HCT116 (cell line): ENCODE measurements around the gene SPATA20. TPM values are rescaled to one million over a fixed set of nuclear protein-coding genes. Genes with fewer than 3 reads are reported as not detected.

Source experiments
- ATAC-seq: fragments of 200-7000 bp; cut with Tn5 transposase; 2 replicates; pipeline ENCODE4 v1.9.1; 2020; ENCODE audit warnings: mild to moderate bottlenecking, moderate library complexity
- BruUV-seq: library from RNA; stranded (reverse); fragments of 400-500 nt; replicated peaks from 2 replicates; lab custom pipeline; 2021; lab: Mats Ljungman, UMichigan
- CTCF ChIA-PET: fragments of 300-600 bp; sonication (Branson Sonifier 250); formaldehyde crosslinking; loops from one replicate; lab custom pipeline; 2021; ENCODE audit warnings: antibody characterized with exemption; lab: Charles Lee
- POLR2A ChIA-PET: fragments of 300-600, 350-600 bp; sonication (Branson Sonifier 250); formaldehyde crosslinking; loops from one replicate; lab custom pipeline; 2021; ENCODE audit warnings: antibody characterized with exemption; lab: Charles Lee
- RAD21 ChIA-PET, 2 experiments: fragments of 300-600 bp; sonication (Branson Sonifier 250); formaldehyde crosslinking; loops; one replicate each; lab custom pipeline; 2023; ENCODE audit warnings: low total read pairs in 2 of 2; ENCODE audit not compliant: uncharacterized antibody in 2 of 2, unreplicated experiment in 2 of 2, low non-redundant PET in 1 of 2; lab: Charles Lee
- DNase-seq: peaks from one replicate; pipeline ENCODE4 v3.0.0-alpha.2; 2010; ENCODE audit warnings: low read depth, low spot score
- H2AFZ ChIP-seq: fragments of 200-600 bp; shearing (Covaris generic), sonication (generic); 2 replicates; pipeline ENCODE4 v1.6.1; 2017; ENCODE audit warnings: low read depth, mixed run types, mixed read lengths, antibody characterized with exemption, low read length; ENCODE audit not compliant: poor library complexity, severe bottlenecking
- H3K27ac ChIP-seq: 2 replicates; pipeline ENCODE4 v1.5.1; 2012; ENCODE audit warnings: low read depth, low read length
- H3K27me3 ChIP-seq: fragments of 200-600 bp; sonication (generic); 2 replicates; pipeline ENCODE4 v1.6.1; 2016; ENCODE audit warnings: mixed run types, low read length, mixed read lengths; ENCODE audit not compliant: insufficient read depth
- H3K36me3 ChIP-seq, 2 experiments: fragments of 200-500 bp in 1 of 2; fragments of 200-600 bp in 1 of 2; sonication (Bioruptor generic) in 1 of 2; sonication (generic) in 1 of 2; 2 replicates each; pipeline versions ENCODE4 v1.5.1 to v1.6.1; 2014 to 2016; ENCODE audit warnings: low read length in 2 of 2, inconsistent platforms in 1 of 2, mixed read lengths in 1 of 2, mixed run types in 1 of 2; ENCODE audit not compliant: insufficient read depth in 2 of 2, control insufficient read depth in 1 of 2
- H3K4me1 ChIP-seq, 2 experiments: fragments of 200-600 bp in 1 of 2; sonication (generic) in 1 of 2; 2 replicates each; pipeline versions ENCODE4 v1.5.1 to v1.6.1; 2012 to 2017; ENCODE audit warnings: low read length in 2 of 2, inconsistent platforms in 1 of 2, mild to moderate bottlenecking in 1 of 2, mixed read lengths in 1 of 2, mixed run types in 1 of 2, moderate library complexity in 1 of 2; ENCODE audit not compliant: insufficient read depth in 2 of 2, control insufficient read depth in 1 of 2
- H3K4me2 ChIP-seq: fragments of 200-600 bp; sonication (generic); 2 replicates; pipeline ENCODE4 v1.6.1; 2017; ENCODE audit warnings: mixed run types, low read length, mixed read lengths
- H3K4me3 ChIP-seq, 2 experiments: fragments of 200-600 bp in 1 of 2; sonication (generic) in 1 of 2; replicated peaks in 1 of 2; 2 replicates each; pipeline ENCODE4 v1.5.1; 2011 to 2016; ENCODE audit warnings: low read length in 2 of 2, control low read depth in 1 of 2, low read depth in 1 of 2, mild to moderate bottlenecking in 1 of 2, mixed read lengths in 1 of 2, mixed run types in 1 of 2
- H3K79me2 ChIP-seq: fragments of 200-600 bp; sonication (generic); 2 replicates; pipeline ENCODE4 v1.6.1; 2017; ENCODE audit warnings: mild to moderate bottlenecking, mixed run types, low read length, moderate library complexity, mixed read lengths; ENCODE audit not compliant: insufficient read depth
- H3K9ac ChIP-seq: fragments of 200-600 bp; sonication (generic); 2 replicates; pipeline ENCODE4 v1.6.1; 2016; ENCODE audit warnings: low read length, mixed read lengths
- H3K9me2 ChIP-seq: fragments of 200-600 bp; sonication (generic), shearing (Covaris generic); 2 replicates; pipeline ENCODE4 v1.6.1; 2017; ENCODE audit warnings: mixed run types, mild to moderate bottlenecking, moderate library complexity; ENCODE audit not compliant: insufficient read depth
- H3K9me3 ChIP-seq, 2 experiments: fragments of 200-500 bp in 1 of 2; fragments of 200-600 bp in 1 of 2; sonication (Bioruptor generic) in 1 of 2; sonication (generic) in 1 of 2; 2 replicates each; pipeline ENCODE4 v1.6.1; 2014 to 2017; ENCODE audit warnings: low read length in 2 of 2, mixed read lengths in 2 of 2, inconsistent platforms in 1 of 2, low read depth in 1 of 2, mild to moderate bottlenecking in 1 of 2, mixed run types in 1 of 2, moderate library complexity in 1 of 2; ENCODE audit not compliant: control insufficient read depth in 1 of 2, insufficient read depth in 1 of 2
- H4K20me1 ChIP-seq: fragments of 200-600 bp; sonication (generic), shearing (Covaris generic); 2 replicates; pipeline ENCODE4 v1.6.1; 2017; ENCODE audit warnings: mixed run types, mild to moderate bottlenecking, moderate library complexity; ENCODE audit not compliant: insufficient read depth
- EGR1 ChIP-seq: IDR thresholded peaks from 2 replicates; pipeline ENCODE4 v1.6.1; 2012; ENCODE audit warnings: low read depth
- EZH2 ChIP-seq: fragments of 200-600 bp; sonication (generic); IDR thresholded peaks from 2 replicates; pipeline ENCODE4 v1.6.1; 2017; ENCODE audit warnings: antibody characterized with exemption, mixed run types
- POLR2A ChIP-seq: IDR thresholded peaks from 2 replicates; pipeline ENCODE4 v1.7.0; 2011; ENCODE audit warnings: borderline replicate concordance; ENCODE audit not compliant: insufficient read depth, insufficient read length; ENCODE audit errors: extremely low read depth
- POLR2AphosphoS5 ChIP-seq: IDR thresholded peaks from 2 replicates; pipeline ENCODE4 v1.6.1; 2011; ENCODE audit warnings: mild to moderate bottlenecking, low read depth, low read length, moderate library complexity
- RAD21 ChIP-seq: IDR thresholded peaks from 2 replicates; pipeline ENCODE4 v1.6.1; 2012; ENCODE audit warnings: low read depth, mild to moderate bottlenecking
- YY1 ChIP-seq: IDR thresholded peaks from 2 replicates; pipeline ENCODE4 v1.6.1; 2011; ENCODE audit warnings: low read length, low read depth, moderate library complexity, mild to moderate bottlenecking; ENCODE audit not compliant: insufficient replicate concordance; ENCODE audit errors: extremely low read depth
- ZFX ChIP-seq: fragments of 450-650 bp; IDR thresholded peaks from 2 replicates; pipeline ENCODE4 v1.6.1; 2017
- intact Hi-C: fragments of 100-400 bp; cut with micrococcal nuclease; formaldehyde crosslinking; loops from 2 replicates; pipeline ENCODE4 v1.10.0; 2022
- total RNA-seq: library from RNA; stranded (reverse); gene quantifications from one replicate; pipeline ENCODE4 v1.2.1, GENCODE V29; 2021; ENCODE audit not compliant: unreplicated experiment
- TF ChIP-seq, protein P1 (sequence below): IDR thresholded peaks from 2 replicates; pipeline ENCODE4 v1.6.1; 2011; ENCODE audit warnings: mild to moderate bottlenecking, low read length, moderate library complexity; ENCODE audit not compliant: insufficient replicate concordance; ENCODE audit errors: extremely low read depth
- TF ChIP-seq, protein P2 (sequence below): IDR thresholded peaks from 2 replicates; pipeline ENCODE4 v1.6.1; 2012
- TF ChIP-seq, protein P3 (sequence below): IDR thresholded peaks from 2 replicates; pipeline ENCODE4 v1.6.1; 2012; ENCODE audit warnings: low read depth
- TF ChIP-seq, protein P4 (sequence below), 3 experiments: fragments of 200-600 bp in 1 of 3; sonication (generic) in 1 of 3; IDR thresholded peaks in 2 of 3; conservative IDR thresholded peaks in 1 of 3; 2 replicates each; pipeline ENCODE4 v1.5.1; 2012 to 2017; ENCODE audit warnings: low read depth in 2 of 3, low read length in 2 of 3, antibody characterized with exemption in 1 of 3, borderline replicate concordance in 1 of 3, control low read depth in 1 of 3, mild to moderate bottlenecking in 1 of 3, mixed read lengths in 1 of 3, mixed run types in 1 of 3, moderate library complexity in 1 of 3; ENCODE audit not compliant: insufficient read depth in 1 of 3

Gene SPATA20
- total RNA-seq, 1 experiment from 2014 or later, result 57.5 TPM

DNA sequence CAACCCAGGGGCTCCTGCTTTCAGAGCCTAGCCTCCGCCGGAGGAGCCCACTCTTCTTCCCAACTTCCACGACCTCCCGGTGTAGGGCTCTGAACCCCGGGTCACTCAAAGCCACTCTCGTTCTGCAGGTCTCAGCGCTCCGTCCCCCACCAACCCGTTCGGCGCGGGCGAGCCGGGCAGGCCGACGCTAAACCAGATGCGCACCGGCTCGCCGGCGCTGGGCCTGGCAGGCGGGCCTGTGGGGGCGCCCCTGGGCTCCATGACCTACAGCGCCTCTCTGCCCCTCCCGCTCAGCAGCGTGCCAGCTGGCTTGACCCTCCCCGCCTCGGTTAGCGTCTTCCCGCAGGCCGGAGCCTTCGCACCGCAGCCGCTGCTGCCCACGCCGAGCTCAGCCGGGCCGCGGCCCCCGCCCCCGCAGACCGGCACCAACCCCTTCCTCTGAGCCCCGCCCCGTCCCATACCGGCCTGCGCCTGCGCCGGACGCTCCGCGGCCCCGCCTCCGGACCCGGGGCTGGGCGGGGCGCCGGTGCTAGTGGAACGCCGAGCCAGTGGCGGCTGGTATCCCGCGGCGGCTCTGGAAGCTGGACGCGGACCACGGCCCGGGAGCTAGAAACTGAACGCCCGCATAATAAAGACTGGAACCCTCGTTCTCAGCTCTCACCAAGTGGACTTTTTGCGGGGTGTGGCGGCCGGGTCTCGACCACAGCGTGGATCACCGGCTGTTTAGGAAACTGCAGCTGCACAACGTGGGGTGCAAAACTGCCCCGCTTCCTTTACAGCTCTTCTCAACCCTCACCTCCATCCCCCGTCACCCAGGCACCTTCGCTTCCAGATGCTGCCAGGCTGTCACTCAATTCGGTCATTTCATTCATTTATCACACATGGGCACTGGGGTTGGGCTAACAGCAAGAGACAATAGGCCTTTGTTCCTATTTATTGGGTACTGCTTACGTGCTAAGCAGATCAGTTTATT is 5.0 kb upstream of the SPATA20 start:
- intact Hi-C loops, result loop anchor here (1.0 to 10.0 kb wide), 2 partner anchors 60 to 613 kb away; partner anchors contain the start of gene NME1

More for the DNA sequence above, 5.0 kb upstream of the SPATA20 start:
- no peaks in the 10 kb centered on the region for H3K9me3 ChIP-seq
- no peaks in the 10 kb centered on the region for H3K36me3 ChIP-seq
- peak overlapping the region; percentile 71 for H3K27ac ChIP-seq
- ATAC-seq (peak; percentile 74), DNase-seq (no peak)
- peak overlapping the region; percentile 68 for H3K4me3 ChIP-seq
- no peaks in the 10 kb centered on the region for H3K27me3 ChIP-seq
- ChIA-PET CTCF (interaction anchor here (0.8 to 2.1 kb wide), 13 partner anchors 9 to 342 kb away, joined by 3 to 11 read pairs (median 5); partner anchors contain the start of genes CACNA1G and EPN3), POLR2A (interaction anchor here (0.7 to 2.1 kb wide), 9 partner anchors 9 to 324 kb away, joined by 3 to 12 read pairs (median 4); partner anchors contain the start of genes LUC7L3, RSAD1 and TOB1), RAD21 (interaction anchor here in 1 of 2 experiments (1.0 kb wide), 1 partner anchor 58 kb away, joined by 3 read pairs; no protein-coding TSS in a partner anchor)
- no peaks in the 10 kb centered on the region for H4K20me1 ChIP-seq
- peak overlapping the region; percentile 80 for H3K9ac ChIP-seq
- peaks cover 40 to 66% of the 10 kb centered on the region in 2 experiments for H3K4me1 ChIP-seq
- no peaks in the 10 kb centered on the region for H3K79me2 ChIP-seq
- BruUV-seq, result TSS peak; percentile 73
- peak overlapping the region; percentile 92 for H3K4me2 ChIP-seq
- H3K9me2 ChIP-seq, result no peaks in the 10 kb centered on the region
- peak overlapping the region; percentile 26 for H2AFZ ChIP-seq
- TF ChIP-seq RAD21 (no peak), YY1 (peak; percentile 38), EGR1 (no peak), POLR2AphosphoS5 (peak; percentile 91), EZH2 (no peak), ZFX (peak; percentile 89), POLR2A (peak; percentile 94)
- TF ChIP-seq, protein P1, sequence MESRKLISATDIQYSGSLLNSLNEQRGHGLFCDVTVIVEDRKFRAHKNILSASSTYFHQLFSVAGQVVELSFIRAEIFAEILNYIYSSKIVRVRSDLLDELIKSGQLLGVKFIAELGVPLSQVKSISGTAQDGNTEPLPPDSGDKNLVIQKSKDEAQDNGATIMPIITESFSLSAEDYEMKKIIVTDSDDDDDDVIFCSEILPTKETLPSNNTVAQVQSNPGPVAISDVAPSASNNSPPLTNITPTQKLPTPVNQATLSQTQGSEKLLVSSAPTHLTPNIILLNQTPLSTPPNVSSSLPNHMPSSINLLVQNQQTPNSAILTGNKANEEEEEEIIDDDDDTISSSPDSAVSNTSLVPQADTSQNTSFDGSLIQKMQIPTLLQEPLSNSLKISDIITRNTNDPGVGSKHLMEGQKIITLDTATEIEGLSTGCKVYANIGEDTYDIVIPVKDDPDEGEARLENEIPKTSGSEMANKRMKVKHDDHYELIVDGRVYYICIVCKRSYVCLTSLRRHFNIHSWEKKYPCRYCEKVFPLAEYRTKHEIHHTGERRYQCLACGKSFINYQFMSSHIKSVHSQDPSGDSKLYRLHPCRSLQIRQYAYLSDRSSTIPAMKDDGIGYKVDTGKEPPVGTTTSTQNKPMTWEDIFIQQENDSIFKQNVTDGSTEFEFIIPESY, result no peak
- TF ChIP-seq, protein P2, sequence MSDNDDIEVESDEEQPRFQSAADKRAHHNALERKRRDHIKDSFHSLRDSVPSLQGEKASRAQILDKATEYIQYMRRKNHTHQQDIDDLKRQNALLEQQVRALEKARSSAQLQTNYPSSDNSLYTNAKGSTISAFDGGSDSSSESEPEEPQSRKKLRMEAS, result no peak
- TF ChIP-seq, protein P3, sequence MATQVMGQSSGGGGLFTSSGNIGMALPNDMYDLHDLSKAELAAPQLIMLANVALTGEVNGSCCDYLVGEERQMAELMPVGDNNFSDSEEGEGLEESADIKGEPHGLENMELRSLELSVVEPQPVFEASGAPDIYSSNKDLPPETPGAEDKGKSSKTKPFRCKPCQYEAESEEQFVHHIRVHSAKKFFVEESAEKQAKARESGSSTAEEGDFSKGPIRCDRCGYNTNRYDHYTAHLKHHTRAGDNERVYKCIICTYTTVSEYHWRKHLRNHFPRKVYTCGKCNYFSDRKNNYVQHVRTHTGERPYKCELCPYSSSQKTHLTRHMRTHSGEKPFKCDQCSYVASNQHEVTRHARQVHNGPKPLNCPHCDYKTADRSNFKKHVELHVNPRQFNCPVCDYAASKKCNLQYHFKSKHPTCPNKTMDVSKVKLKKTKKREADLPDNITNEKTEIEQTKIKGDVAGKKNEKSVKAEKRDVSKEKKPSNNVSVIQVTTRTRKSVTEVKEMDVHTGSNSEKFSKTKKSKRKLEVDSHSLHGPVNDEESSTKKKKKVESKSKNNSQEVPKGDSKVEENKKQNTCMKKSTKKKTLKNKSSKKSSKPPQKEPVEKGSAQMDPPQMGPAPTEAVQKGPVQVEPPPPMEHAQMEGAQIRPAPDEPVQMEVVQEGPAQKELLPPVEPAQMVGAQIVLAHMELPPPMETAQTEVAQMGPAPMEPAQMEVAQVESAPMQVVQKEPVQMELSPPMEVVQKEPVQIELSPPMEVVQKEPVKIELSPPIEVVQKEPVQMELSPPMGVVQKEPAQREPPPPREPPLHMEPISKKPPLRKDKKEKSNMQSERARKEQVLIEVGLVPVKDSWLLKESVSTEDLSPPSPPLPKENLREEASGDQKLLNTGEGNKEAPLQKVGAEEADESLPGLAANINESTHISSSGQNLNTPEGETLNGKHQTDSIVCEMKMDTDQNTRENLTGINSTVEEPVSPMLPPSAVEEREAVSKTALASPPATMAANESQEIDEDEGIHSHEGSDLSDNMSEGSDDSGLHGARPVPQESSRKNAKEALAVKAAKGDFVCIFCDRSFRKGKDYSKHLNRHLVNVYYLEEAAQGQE, result no peak
- TF ChIP-seq, protein P4, sequence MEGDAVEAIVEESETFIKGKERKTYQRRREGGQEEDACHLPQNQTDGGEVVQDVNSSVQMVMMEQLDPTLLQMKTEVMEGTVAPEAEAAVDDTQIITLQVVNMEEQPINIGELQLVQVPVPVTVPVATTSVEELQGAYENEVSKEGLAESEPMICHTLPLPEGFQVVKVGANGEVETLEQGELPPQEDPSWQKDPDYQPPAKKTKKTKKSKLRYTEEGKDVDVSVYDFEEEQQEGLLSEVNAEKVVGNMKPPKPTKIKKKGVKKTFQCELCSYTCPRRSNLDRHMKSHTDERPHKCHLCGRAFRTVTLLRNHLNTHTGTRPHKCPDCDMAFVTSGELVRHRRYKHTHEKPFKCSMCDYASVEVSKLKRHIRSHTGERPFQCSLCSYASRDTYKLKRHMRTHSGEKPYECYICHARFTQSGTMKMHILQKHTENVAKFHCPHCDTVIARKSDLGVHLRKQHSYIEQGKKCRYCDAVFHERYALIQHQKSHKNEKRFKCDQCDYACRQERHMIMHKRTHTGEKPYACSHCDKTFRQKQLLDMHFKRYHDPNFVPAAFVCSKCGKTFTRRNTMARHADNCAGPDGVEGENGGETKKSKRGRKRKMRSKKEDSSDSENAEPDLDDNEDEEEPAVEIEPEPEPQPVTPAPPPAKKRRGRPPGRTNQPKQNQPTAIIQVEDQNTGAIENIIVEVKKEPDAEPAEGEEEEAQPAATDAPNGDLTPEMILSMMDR (IDR thresholded peaks at IDR 0.05 in 2 of 3, conservative IDR thresholded peaks at IDR 0.05 in 1 of 3; ENCODE audit: borderline replicate concordance in 1 of 3, insufficient read depth in 1 of 3, low read depth in 2 of 3, low read length in 2 of 3), result peak in 2 of 3 experiments; percentile 34 to 41; a peak in 4 of 6 replicates
